Measurements from ENCODE around the gene FOXF2. TPM values are rescaled to one million over a fixed set of nuclear protein-coding genes. Genes with fewer than 3 reads are reported as not detected.

FOXF2 gene
- total and polyA plus RNA-seq, 7 donors, result 0.07 to 0.54 (median 0.17) TPM

DNA sequence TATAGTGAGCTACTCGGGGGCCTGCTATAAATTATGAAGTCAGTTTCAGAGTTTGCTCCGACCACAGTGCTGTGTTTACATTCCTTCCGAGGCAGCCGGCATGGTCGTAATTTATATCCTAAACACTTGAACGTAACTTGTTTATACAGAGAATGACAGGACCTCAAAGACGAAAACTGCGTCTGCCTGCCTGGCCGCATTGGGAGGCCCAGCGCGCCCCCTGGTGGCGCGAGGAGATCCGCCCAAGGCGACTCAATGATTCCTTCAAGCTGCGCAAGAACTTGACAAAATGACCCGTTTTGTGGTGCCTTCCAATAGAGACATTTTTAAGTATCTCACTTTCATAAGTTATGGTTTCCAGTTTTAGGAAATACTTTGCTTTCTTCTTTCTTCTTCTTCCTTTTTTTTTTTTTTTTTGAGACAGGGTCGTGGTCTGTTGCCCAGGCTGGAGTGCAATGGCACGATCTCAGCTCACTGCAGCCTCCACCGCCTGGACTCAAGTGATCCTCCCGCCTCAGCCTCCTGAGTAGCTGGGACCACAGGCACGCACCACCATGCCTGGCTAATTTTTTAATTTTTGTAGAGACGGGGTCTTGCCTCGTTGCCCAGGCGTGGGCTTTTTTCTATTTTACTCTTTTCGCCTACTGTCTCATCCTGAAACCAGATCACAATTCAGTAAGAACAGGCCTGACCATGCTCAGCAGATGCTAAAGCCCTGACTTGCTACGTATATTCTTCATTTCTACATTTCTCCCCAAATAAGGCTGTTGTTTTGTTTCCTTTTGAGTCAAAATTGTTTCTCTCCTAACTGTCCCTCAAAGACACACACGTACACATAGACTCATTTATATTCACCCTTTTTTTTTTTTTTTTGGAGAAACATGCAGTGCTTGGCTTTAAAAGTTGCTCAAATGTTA, 7.8 kb downstream of the FOXF2 start:
- TF ChIP-seq, protein P1, sequence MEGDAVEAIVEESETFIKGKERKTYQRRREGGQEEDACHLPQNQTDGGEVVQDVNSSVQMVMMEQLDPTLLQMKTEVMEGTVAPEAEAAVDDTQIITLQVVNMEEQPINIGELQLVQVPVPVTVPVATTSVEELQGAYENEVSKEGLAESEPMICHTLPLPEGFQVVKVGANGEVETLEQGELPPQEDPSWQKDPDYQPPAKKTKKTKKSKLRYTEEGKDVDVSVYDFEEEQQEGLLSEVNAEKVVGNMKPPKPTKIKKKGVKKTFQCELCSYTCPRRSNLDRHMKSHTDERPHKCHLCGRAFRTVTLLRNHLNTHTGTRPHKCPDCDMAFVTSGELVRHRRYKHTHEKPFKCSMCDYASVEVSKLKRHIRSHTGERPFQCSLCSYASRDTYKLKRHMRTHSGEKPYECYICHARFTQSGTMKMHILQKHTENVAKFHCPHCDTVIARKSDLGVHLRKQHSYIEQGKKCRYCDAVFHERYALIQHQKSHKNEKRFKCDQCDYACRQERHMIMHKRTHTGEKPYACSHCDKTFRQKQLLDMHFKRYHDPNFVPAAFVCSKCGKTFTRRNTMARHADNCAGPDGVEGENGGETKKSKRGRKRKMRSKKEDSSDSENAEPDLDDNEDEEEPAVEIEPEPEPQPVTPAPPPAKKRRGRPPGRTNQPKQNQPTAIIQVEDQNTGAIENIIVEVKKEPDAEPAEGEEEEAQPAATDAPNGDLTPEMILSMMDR (IDR thresholded peaks at IDR 0.05), result peak; percentile 92
- WGBS, 3 donors, result 30 to 31% (median 30%) methylated on average over 28 of the region's 28 CpGs
- no peak overlapping the region for H3K27ac ChIP-seq
- H3K9me3 ChIP-seq, result no peaks in the 10 kb centered on the region
- peak in 3 of 4 donors; percentile 66 to 88 (median 72) for ATAC-seq
- H3K4me1 ChIP-seq, result no peaks in the 10 kb centered on the region
- H3K4me3 ChIP-seq, result no peak overlapping the region
- intact Hi-C loops (cut with DNase I), result loop anchor here (2.0 to 5.0 kb wide), 3 partner anchors 600 to 805 kb away; no protein-coding TSS in a partner anchor
- H3K36me3 ChIP-seq (ENCODE audit: insufficient read depth in 1 of 2, low read depth in 1 of 2), result no peaks in the 10 kb centered on the region
- peaks cover 0 to 89% (median 30%) of the 10 kb centered on the region in 3 donors for H3K27me3 ChIP-seq (ENCODE audit: insufficient read depth in 3 of 3, low read length in 2 of 3)
- peak; percentile 73 to 77 for DNase-seq

DNA sequence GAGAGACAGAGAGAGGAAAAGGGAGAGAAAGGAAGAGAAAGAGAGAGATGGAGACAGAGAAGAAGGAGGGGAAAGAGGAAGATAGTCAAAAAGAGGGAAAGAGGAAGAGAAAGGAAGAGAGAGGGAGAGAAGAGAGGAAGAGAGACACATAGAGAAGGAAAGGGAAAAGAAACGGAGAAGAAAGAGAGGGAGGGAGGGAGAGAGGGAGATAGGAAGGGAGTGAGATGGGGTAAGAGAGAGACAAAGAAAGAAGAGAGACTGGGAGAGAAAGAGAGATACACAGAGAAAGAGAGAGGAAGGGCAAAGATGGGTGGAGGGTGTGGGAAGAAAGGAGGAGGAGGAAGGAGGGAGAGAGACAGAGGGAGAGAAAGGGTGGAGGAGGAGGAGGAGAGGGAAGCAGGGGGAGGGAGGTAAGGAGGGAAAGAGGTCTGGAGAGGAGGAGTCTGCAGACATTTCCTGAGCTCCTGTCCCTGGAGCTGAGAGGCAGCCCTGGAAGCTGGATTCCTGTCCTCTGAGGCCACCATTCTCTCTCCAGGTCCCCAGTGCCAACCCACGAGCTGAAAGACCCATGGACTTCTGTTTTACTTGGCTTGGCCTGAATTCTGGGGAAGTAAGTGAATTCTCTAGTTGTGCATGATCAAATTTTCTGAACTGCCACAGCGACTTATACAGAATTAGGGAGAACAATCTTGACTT, 9.9 kb downstream of the FOXF2 start:
- Histone ChIP-seq H3K36me3 (ENCODE audit: insufficient read depth in 1 of 2, low read depth in 1 of 2) (no peaks in the 10 kb centered on the region), H3K27me3 (ENCODE audit: insufficient read depth in 3 of 3, low read length in 2 of 3) (peaks cover 0 to 88% (median 17%) of the 10 kb centered on the region in 3 donors), H3K27ac (no peak overlapping the region), H3K9me3 (no peaks in the 10 kb centered on the region), H3K4me3 (no peak overlapping the region), H3K4me1 (no peaks in the 10 kb centered on the region)
- TF ChIP-seq, protein P1 (IDR thresholded peaks at IDR 0.05), result no peak
- DNase-seq (no peak), ATAC-seq (no peak)
- 43 to 48% (median 48%) methylated on average over 3 of the region's 3 CpGs for WGBS, 3 donors
- intact Hi-C loops (cut with DNase I), result loop anchor here in 1 of 2 donors (5.0 kb wide), 2 partner anchors 602 to 807 kb away; no protein-coding TSS in a partner anchor

DNA sequence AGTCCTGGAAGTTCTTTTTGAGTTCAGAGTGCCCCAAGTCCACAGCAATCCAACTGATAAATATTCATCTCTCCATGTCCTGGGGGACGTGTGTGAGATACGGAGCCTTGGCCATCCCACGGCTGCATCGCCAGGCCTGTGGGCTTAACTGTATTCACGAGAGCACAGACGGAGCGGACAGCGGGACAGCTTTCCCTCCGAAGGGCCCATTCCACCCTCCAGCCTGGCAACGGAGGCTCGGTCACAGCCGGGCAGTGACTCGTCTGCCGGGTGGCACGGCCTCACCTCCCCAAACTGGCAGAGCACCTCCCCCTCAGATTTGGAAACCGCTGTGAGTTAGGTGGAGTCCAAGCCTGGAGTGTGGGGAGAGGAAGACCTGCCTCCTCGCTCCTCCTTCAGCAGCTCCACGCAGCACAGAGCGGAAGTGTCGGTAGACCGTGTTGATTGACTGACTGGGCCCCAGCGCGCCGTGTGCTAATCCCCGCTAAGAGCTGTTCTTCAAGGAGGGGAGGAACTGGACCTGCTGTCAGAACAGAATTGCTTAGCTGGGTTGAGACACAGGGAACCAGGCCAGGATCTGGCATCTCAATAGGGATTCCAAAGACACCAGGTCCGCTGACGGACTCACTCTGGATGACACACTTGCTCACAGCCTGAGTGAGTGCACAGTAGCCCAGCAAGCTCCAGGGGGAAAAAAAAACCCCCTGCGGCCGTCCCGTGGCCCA, 10.9 kb downstream of the FOXF2 start:
- ATAC-seq, result no peak
- H3K9me3 ChIP-seq, result no peaks in the 10 kb centered on the region
- H3K4me3 ChIP-seq, result no peak overlapping the region
- peaks cover 0 to 82% (median 14%) of the 10 kb centered on the region in 3 donors for H3K27me3 ChIP-seq (ENCODE audit: insufficient read depth in 3 of 3, low read length in 2 of 3)
- WGBS, 3 donors, result 82 to 89% (median 86%) methylated on average over 28 to 30 of the region's 30 CpGs
- TF ChIP-seq, protein P1 (IDR thresholded peaks at IDR 0.05), result no peak
- no peak overlapping the region for H3K27ac ChIP-seq
- intact Hi-C loops (cut with DNase I), result no loop called here
- no peaks in the 10 kb centered on the region for H3K4me1 ChIP-seq
- no peaks in the 10 kb centered on the region for H3K36me3 ChIP-seq (ENCODE audit: insufficient read depth in 1 of 2, low read depth in 1 of 2)
- no peak for DNase-seq

DNA sequence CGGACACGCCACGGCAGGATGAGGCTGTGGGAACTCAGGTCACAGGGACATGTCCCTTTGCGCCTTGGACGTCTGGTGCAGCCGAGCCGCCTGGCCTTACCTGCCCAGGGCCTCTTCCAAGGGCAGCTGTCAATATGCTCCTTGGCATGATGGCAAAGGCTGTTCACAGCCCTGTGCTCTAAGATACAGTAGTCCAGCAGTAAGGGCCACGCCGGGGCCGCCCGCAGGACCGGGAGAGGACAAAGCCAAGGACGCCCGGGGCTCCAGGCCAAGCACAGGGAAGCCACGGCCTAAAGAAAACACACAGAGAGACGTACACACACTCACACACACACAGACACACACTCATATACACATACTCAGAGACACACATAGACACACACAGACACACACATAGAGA, 13.0 kb downstream of the FOXF2 start:
- intact Hi-C loops (cut with DNase I), result no loop called here
- TF ChIP-seq, protein P1 (IDR thresholded peaks at IDR 0.05), result no peak
- Histone ChIP-seq H3K4me3 (no peak overlapping the region), H3K27ac (no peak overlapping the region), H3K9me3 (no peaks in the 10 kb centered on the region), H3K27me3 (ENCODE audit: insufficient read depth in 3 of 3, low read length in 2 of 3) (peaks cover 0 to 62% (median 7%) of the 10 kb centered on the region in 3 donors), H3K36me3 (ENCODE audit: insufficient read depth in 1 of 2, low read depth in 1 of 2) (no peaks in the 10 kb centered on the region), H3K4me1 (no peaks in the 10 kb centered on the region)
- 75 to 79% (median 78%) methylated on average over 16 of the region's 16 CpGs for WGBS, 3 donors
- DNase-seq (no peak), ATAC-seq (no peak)
